Mesothelial cell of epicardium (in vitro differentiated cells): ENCODE data around the gene GRIN3A. TPM values are rescaled to one million over a fixed set of nuclear protein-coding genes. Genes with fewer than 3 reads are reported as not detected.

Source experiments
- DNase-seq, 2 experiments: peaks; one replicate each; pipeline ENCODE4 v3.0.0; 2021; ENCODE audit warnings: low spot score in 2 of 2; ENCODE audit not compliant: unreplicated experiment in 2 of 2
- H3K27ac Mint-ChIP-seq: 2 replicates; pipeline ENCODE4 v1.8.0; 2021; ENCODE audit warnings: mixed read lengths
- H3K27me3 Mint-ChIP-seq: 2 replicates; pipeline ENCODE4 v1.8.0; 2021; ENCODE audit warnings: low read depth, mixed read lengths
- H3K36me3 Mint-ChIP-seq: 2 replicates; pipeline ENCODE4 v1.8.0; 2021; ENCODE audit warnings: mixed read lengths
- H3K4me1 Mint-ChIP-seq: 2 replicates; pipeline ENCODE4 v1.8.0; 2021; ENCODE audit warnings: mixed read lengths
- H3K4me3 Mint-ChIP-seq: 2 replicates; pipeline ENCODE4 v1.8.0; 2021; ENCODE audit warnings: mild to moderate bottlenecking, moderate library complexity, mixed read lengths
- H3K9me3 Mint-ChIP-seq: 2 replicates; pipeline ENCODE4 v1.8.0; 2021; ENCODE audit warnings: mixed read lengths
- CTCF ChIP-seq: fragments of 200-600 bp; sonication (generic); IDR thresholded peaks from one replicate; pipeline ENCODE4 v1.5.0; 2021; ENCODE audit warnings: antibody characterized with exemption; ENCODE audit not compliant: unreplicated experiment
- total RNA-seq: library from RNA; stranded (reverse); gene quantifications from 3 replicates; pipeline ENCODE4 v1.2.1, GENCODE V29; 2021

The GRIN3A gene
- total RNA-seq, 1 donor from 2014 or later, result 3.0 TPM

GRCh38 chr9:101587332-101588043, 151.0 kb downstream of the GRIN3A start:
- TF ChIP-seq CTCF, result no peak
- no peak overlapping the region for H3K27ac Mint-ChIP-seq

GRCh38 chr9:101586651-101587050, 151.8 kb downstream of the GRIN3A start:
- no peak for DNase-seq
- H3K9me3 Mint-ChIP-seq, result no peaks in the 10 kb centered on the region
- no peak overlapping the region for H3K4me3 Mint-ChIP-seq
- H3K36me3 Mint-ChIP-seq, result no peaks in the 10 kb centered on the region
- H3K27me3 Mint-ChIP-seq, result peaks cover 2% of the 10 kb centered on the region
- TF ChIP-seq CTCF, result no peak
- H3K4me1 Mint-ChIP-seq, result peaks cover 4% of the 10 kb centered on the region
- H3K27ac Mint-ChIP-seq, result no peak overlapping the region

More at GRCh38 chr9:101587332-101588043, 151.0 kb downstream of the GRIN3A start:
- no peak for DNase-seq
- Mint-ChIP-seq H3K4me1 (peaks cover 2% of the 10 kb centered on the region), H3K36me3 (no peaks in the 10 kb centered on the region), H3K9me3 (no peaks in the 10 kb centered on the region), H3K4me3 (no peak overlapping the region), H3K27me3 (peaks cover 2% of the 10 kb centered on the region)

- no peaks in the 10 kb centered on the region for H3K27me3 Mint-ChIP-seq
- no peak for DNase-seq
- no peaks in the 10 kb centered on the region for H3K36me3 Mint-ChIP-seq
- H3K9me3 Mint-ChIP-seq, result no peaks in the 10 kb centered on the region
- TF ChIP-seq CTCF, result no peak
- H3K4me3 Mint-ChIP-seq, result no peak overlapping the region
- peaks cover 4% of the 10 kb centered on the region for H3K4me1 Mint-ChIP-seq
- no peak overlapping the region for H3K27ac Mint-ChIP-seq
Measured at GRCh38 chr9:101585740-101586139, 152.7 kb downstream of the GRIN3A start.

- Mint-ChIP-seq H3K27ac (peak overlapping the region; percentile 10), H3K4me3 (no peak overlapping the region), H3K9me3 (no peaks in the 10 kb centered on the region), H3K4me1 (peaks cover 4% of the 10 kb centered on the region), H3K36me3 (no peaks in the 10 kb centered on the region), H3K27me3 (no peaks in the 10 kb centered on the region)
- no peak for DNase-seq
- no peak for TF ChIP-seq CTCF
Measured at GRCh38 chr9:101582553-101582952, 155.9 kb downstream of the GRIN3A start.

- no peaks in the 10 kb centered on the region for H3K36me3 Mint-ChIP-seq
- DNase-seq, result no peak
- peaks cover 4% of the 10 kb centered on the region for H3K4me1 Mint-ChIP-seq
- H3K9me3 Mint-ChIP-seq, result no peaks in the 10 kb centered on the region
- no peaks in the 10 kb centered on the region for H3K27me3 Mint-ChIP-seq
- TF ChIP-seq CTCF, result no peak
- H3K27ac Mint-ChIP-seq, result no peak overlapping the region
- H3K4me3 Mint-ChIP-seq, result no peak overlapping the region
Measured at GRCh38 chr9:101579711-101580545, 158.5 kb downstream of the GRIN3A start.
